ENCODE results near the gene MBL2.

Gene MBL2

GRCh38 chr10:52740155-52740549, 32.4 kb downstream of the MBL2 start:
- no peak for DNase-seq
- ATAC-seq = no peak

DNA sequence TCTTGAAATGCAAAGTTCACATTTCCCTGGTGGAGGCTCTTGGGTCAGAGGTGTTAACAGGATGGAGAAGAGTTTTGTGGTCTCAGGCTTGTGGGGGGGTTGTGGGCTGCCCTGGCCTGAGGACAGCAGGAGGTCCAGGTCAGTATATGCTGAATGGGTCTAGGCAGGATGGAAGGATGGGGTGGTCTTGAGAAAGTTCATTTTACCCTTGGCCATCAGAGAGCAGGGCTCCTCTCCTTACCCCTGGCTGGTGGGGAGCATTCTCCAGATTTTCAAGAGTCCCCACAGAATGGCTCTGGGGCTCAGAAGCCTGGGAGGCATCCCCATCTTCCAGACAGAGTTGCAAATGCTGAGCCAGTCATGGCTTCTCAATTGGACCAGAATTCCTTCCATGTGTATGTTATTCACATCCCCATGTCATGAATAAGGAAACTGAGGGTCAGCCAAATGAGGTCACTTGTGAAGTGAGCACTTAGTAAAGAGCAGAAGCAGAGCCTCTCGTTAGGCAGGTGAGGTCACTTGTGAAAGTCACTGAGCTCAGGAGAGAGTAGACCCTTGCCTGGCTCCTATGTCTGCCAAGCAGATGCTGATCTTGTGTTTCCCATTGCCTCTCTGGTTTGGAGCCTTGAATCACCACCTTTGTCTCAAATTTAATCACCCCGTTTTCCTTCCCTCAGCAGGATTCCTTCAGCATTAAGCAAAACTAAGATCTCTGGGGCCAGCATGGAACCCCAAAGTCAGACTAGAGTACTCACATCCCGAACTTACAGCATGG, 33.0 kb downstream of the MBL2 start:
- no peak for ATAC-seq

GRCh38 chr10:52738951-52739350, 33.6 kb downstream of the MBL2 start:
- DNase-seq = no peak
- ATAC-seq = no peak

More for the DNA sequence above, 33.0 kb downstream of the MBL2 start:
- DNase-seq = no peak

GRCh38 chr10:52729271-52730104, 43.1 kb downstream of the MBL2 start:
- DNase-seq (no peak), ATAC-seq (no peak)

DNA sequence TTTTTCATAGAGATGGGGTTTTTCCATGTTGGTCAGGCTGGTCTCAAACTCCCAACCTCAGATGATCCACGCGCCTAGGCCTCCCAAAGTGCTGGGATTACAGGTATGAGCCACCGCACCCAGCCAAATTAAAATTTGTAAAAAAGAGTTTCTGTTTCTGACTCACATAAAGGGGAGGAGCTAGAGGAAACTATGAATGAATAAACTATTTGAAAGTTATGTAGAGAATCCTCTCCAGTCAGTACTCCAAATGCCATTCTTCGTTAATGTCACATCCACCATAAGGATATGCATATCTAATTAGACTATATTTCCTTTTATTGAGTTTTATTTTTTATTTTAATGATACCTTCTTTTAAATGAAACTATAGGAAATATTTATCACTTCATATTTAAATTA, 52.6 kb downstream of the MBL2 start:
- DNase-seq (no peak), ATAC-seq (no peak)
